Suprapubic skin (tissue), 4 donors: Measurements from ENCODE around the gene TMBIM4. TPM values are rescaled to one million over a fixed set of nuclear protein-coding genes. Genes with fewer than 3 reads are reported as not detected.

Source experiments
- DNase-seq, 2 donors: peaks; one replicate each; pipeline ENCODE4 v3.0.0-alpha.2; 2019; ENCODE audit warnings: low spot score in 2 of 2
- H3K27ac ChIP-seq: fragments of 200-600 bp; sonication (generic); one replicate; pipeline ENCODE4 v1.5.1; 2019
- H3K27me3 ChIP-seq: fragments of 200-600 bp; sonication (generic); one replicate; pipeline ENCODE4 v1.5.1; 2019
- H3K36me3 ChIP-seq: fragments of 200-600 bp; sonication (generic); one replicate; pipeline ENCODE4 v1.5.1; 2019
- H3K4me1 ChIP-seq: fragments of 200-600 bp; sonication (generic); one replicate; pipeline ENCODE4 v1.5.1; 2019
- H3K4me3 ChIP-seq: fragments of 200-600 bp; sonication (generic); one replicate; pipeline ENCODE4 v1.5.1; 2019; ENCODE audit warnings: mild to moderate bottlenecking
- H3K9me3 ChIP-seq: fragments of 200-600 bp; sonication (generic); one replicate; pipeline ENCODE4 v1.5.1; 2019
- EP300 ChIP-seq: sonication (generic); formaldehyde crosslinking; IDR thresholded peaks from one replicate; pipeline ENCODE4 v1.6.1; 2017; ENCODE audit warnings: antibody characterized with exemption
- POLR2A ChIP-seq, 2 donors: fragments of 450-650 bp; IDR thresholded peaks; one replicate each; pipeline ENCODE4 v1.6.1; 2017; ENCODE audit warnings: antibody characterized with exemption in 2 of 2, mild to moderate bottlenecking in 2 of 2, moderate library complexity in 2 of 2
- POLR2AphosphoS5 ChIP-seq, 3 donors: sonication (generic); formaldehyde crosslinking; IDR thresholded peaks; one replicate each; pipeline ENCODE4 v1.6.1; 2017; ENCODE audit warnings: antibody characterized with exemption in 3 of 3
- WGBS: methylation state at CpG from one replicate; pipeline ENCODE4 v1.1.5; 2018; 5-methylcytosine and 5-hydroxymethylcytosine counted together
- total RNA-seq, 4 donors: library from RNA; depleted of rRNA; stranded (reverse); fragments of >200 nt; gene quantifications; one replicate each; pipeline ENCODE4 v1.1.0, GENCODE V29; 2016
- TF ChIP-seq, protein P1 (sequence below), 2 donors: fragments of 200-600 bp in 1 of 2; fragments of 450-650 bp in 1 of 2; sonication (generic) in 1 of 2; IDR thresholded peaks; one replicate each; pipeline ENCODE4 v1.5.1; 2016 to 2019; ENCODE audit warnings: antibody characterized with exemption in 2 of 2, mild to moderate bottlenecking in 1 of 2, moderate library complexity in 1 of 2

The TMBIM4 gene
- total RNA-seq, 4 donors from 2014 or later = 48.6 to 136 (median 108) TPM

DNA sequence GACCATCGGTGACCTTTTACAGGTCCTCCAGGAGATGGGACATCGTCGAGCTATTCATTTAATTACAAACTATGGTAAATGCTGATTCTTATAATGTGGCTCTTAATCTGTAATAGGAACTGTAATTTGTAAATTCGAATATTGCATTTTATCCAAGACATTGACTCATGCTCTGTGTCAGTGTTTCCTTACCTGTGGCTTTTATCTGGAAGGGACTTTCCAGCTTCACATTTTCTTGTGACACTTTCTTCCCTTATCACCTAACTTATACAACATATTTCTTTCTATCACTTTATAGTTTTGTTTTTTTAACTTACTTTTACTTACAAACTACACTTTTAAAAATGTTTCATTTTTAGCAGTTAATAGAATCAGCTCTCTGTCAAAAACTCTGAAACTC lies 34.0 kb upstream of the TMBIM4 start:
- 52% methylated on average over 4 of the region's 4 CpGs for WGBS
- DNase-seq = no peak
- Histone ChIP-seq H3K4me1 (no peaks in the 10 kb centered on the region), H3K36me3 (no peaks in the 10 kb centered on the region), H3K4me3 (no peak overlapping the region), H3K27ac (no peak overlapping the region), H3K27me3 (no peaks in the 10 kb centered on the region), H3K9me3 (no peaks in the 10 kb centered on the region)
- TF ChIP-seq EP300 (no peak), POLR2AphosphoS5 (IDR thresholded peaks at IDR 0.05) (no peak), POLR2A (IDR thresholded peaks at IDR 0.05) (no peak)
- TF ChIP-seq, protein P1, sequence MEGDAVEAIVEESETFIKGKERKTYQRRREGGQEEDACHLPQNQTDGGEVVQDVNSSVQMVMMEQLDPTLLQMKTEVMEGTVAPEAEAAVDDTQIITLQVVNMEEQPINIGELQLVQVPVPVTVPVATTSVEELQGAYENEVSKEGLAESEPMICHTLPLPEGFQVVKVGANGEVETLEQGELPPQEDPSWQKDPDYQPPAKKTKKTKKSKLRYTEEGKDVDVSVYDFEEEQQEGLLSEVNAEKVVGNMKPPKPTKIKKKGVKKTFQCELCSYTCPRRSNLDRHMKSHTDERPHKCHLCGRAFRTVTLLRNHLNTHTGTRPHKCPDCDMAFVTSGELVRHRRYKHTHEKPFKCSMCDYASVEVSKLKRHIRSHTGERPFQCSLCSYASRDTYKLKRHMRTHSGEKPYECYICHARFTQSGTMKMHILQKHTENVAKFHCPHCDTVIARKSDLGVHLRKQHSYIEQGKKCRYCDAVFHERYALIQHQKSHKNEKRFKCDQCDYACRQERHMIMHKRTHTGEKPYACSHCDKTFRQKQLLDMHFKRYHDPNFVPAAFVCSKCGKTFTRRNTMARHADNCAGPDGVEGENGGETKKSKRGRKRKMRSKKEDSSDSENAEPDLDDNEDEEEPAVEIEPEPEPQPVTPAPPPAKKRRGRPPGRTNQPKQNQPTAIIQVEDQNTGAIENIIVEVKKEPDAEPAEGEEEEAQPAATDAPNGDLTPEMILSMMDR (IDR thresholded peaks at IDR 0.05) = no peak

- H3K27ac ChIP-seq = no peak overlapping the region
- TF ChIP-seq POLR2AphosphoS5 (IDR thresholded peaks at IDR 0.05) (no peak), POLR2A (IDR thresholded peaks at IDR 0.05) (no peak), EP300 (no peak)
- TF ChIP-seq, protein P1 (IDR thresholded peaks at IDR 0.05) = no peak
- H3K27me3 ChIP-seq = no peaks in the 10 kb centered on the region
- H3K4me3 ChIP-seq = no peak overlapping the region
- H3K36me3 ChIP-seq = peaks cover 3% of the 10 kb centered on the region
- DNase-seq = no peak
- no peaks in the 10 kb centered on the region for H3K9me3 ChIP-seq
- peaks cover 18% of the 10 kb centered on the region for H3K4me1 ChIP-seq
These were observed 30.2 kb upstream of the TMBIM4 start for GRCh38 chr12:66199831-66200509.

DNA sequence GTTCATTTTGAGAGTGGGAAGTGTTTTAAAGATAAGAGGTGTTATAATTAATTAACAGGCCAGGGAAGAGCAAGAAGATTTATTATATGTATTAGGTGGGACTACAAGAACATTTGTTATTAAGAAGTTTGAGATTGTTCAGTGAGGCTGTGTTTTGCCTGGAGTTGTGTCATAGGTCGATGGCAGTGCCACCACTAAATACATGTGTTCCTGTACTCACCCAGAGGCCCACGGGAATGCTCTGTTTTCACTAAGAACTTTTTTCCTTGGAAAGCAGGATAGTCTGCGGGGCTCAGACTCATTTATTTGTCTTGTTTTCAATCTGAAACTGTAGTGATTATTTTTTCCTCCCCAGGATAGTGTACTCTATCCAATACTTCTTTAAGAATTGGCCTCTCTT lies 29.3 kb upstream of the TMBIM4 start:
- Histone ChIP-seq H3K4me3 (no peak overlapping the region), H3K27me3 (no peaks in the 10 kb centered on the region), H3K9me3 (no peaks in the 10 kb centered on the region), H3K36me3 (peaks cover 3% of the 10 kb centered on the region), H3K27ac (no peak overlapping the region), H3K4me1 (peaks cover 18% of the 10 kb centered on the region)
- no peak for DNase-seq
- TF ChIP-seq POLR2AphosphoS5 (IDR thresholded peaks at IDR 0.05) (no peak), POLR2A (IDR thresholded peaks at IDR 0.05) (no peak), EP300 (no peak)
- TF ChIP-seq, protein P1 (IDR thresholded peaks at IDR 0.05) = no peak
- 74% methylated on average over 3 of the region's 3 CpGs for WGBS

DNA sequence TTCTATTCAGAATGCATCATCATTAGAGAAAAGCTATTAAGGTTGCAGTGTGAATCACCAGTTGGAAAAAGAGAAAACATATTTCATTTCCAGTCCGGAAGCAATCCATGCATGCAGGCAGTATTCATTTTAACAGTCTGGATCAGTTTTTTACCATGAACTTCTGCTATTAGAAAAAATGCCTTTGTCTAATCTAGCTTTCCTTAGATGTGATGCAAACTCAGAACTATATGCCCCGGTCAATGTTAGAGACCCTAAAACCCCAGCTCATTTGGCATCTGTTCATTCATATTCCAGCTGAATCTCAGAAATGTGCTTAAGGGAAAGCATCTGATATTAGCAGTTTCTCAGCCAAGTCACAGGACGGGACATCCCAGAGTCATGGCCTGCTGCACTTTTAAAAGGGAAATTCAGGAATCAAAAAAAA lies 27.7 kb upstream of the TMBIM4 start:
- WGBS = 27% methylated on average over 3 of the region's 3 CpGs
- no peak for TF ChIP-seq POLR2A (IDR thresholded peaks at IDR 0.05)
- no peak for TF ChIP-seq POLR2AphosphoS5 (IDR thresholded peaks at IDR 0.05)
- TF ChIP-seq, protein P1 (IDR thresholded peaks at IDR 0.05) = no peak
- no peak for TF ChIP-seq EP300
- Histone ChIP-seq H3K4me1 (peaks cover 18% of the 10 kb centered on the region), H3K36me3 (peaks cover 3% of the 10 kb centered on the region), H3K27me3 (no peaks in the 10 kb centered on the region), H3K9me3 (no peaks in the 10 kb centered on the region), H3K4me3 (no peak overlapping the region), H3K27ac (no peak overlapping the region)
- DNase-seq = no peak

GRCh38 chr12:66196806-66197205 lies 27.0 kb upstream of the TMBIM4 start:
- Histone ChIP-seq H3K9me3 (no peaks in the 10 kb centered on the region), H3K27me3 (no peaks in the 10 kb centered on the region), H3K4me3 (no peak overlapping the region), H3K36me3 (peaks cover 3% of the 10 kb centered on the region), H3K4me1 (peaks cover 18% of the 10 kb centered on the region), H3K27ac (no peak overlapping the region)
- WGBS = 25% methylated on average over 3 of the region's 3 CpGs
- DNase-seq = no peak
- TF ChIP-seq POLR2A (IDR thresholded peaks at IDR 0.05) (no peak), EP300 (no peak), POLR2AphosphoS5 (IDR thresholded peaks at IDR 0.05) (no peak)
- TF ChIP-seq, protein P1 (IDR thresholded peaks at IDR 0.05) = no peak
